HG02852 (cell line): ENCODE results near the gene NFKB2.
A peak's percentile ranks its signal among the peaks of the same experiment; 100 is the strongest.

Source experiments
- ATAC-seq: cut with Tn5 transposase; IDR thresholded peaks from one replicate; pipeline ENCODE4 v1.9.1; 2021; ENCODE audit warnings: mild to moderate bottlenecking, moderate library complexity; ENCODE audit not compliant: unreplicated experiment

The NFKB2 gene

DNA sequence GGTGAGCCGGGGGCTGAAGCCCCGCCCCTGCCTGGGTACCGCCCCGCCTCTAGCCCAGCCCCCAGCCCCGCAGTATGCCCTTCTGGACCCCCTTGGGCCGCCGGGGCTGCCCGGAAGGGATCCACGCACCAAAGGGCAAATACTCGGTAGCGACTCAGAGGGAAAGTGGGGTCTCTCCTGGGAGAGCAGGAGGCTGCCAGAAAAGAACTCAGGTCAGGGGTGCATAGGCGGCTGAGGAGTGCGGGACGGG lies 25.9 kb downstream of the NFKB2 start:
- peak; percentile 5 for ATAC-seq

DNA sequence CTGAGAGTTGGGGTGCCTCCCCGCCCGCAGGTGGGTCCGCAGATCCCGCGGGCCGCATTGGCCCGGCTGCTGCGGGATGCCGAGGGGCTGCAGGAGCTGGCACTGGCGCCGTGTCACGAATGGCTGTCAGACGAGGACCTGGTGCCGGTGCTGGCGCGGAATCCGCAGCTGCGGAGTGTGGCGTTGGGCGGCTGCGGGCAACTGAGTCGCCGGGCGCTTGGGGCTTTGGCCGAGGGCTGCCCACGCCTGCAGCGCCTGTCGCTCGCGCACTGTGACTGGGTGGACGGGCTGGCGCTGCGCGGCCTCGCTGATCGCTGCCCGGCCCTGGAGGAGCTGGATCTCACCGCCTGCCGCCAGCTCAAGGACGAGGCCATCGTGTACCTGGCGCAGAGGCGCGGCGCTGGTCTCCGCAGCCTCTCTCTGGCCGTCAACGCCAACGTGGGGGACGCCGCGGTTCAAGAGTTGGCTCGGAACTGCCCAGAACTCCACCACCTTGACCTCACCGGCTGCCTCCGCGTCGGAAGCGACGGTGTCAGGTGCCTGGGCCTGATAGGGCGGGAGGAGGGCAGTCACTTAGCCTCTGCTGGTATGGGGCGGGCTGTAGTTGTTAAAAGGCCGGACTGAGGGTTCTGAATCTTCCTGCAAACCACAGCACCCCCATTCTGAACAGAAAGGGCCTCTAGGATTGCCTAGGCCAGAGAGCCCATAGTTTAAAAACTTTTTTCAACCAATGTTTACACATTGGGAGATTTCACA lies 26.4 kb downstream of the NFKB2 start:
- no peak for ATAC-seq

DNA sequence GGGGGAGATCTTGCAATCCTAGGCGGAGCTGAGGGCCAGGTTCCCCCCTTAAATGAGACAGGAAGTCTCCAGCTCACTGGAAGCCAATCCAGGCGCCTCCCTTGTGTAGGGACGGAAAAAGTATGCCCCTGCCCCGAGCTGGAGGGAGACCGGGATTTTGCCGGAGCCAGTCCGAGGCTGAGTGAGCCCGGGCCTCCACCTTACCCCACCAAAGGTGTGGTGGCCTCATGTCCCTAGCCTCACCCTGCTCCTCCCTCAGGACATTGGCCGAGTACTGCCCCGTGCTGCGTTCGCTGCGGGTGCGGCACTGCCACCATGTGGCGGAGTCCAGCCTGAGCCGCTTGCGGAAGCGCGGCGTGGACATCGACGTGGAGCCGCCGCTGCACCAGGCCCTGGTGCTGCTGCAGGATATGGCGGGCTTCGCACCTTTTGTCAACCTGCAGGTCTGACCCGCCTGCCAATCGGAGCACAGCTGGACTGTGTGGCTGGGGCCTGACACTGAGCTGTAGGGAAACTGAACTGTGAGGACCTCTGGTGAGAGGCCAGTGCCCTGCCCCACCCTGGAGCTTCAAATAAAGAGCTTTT lies 27.1 kb downstream of the NFKB2 start:
- no peak for ATAC-seq

DNA sequence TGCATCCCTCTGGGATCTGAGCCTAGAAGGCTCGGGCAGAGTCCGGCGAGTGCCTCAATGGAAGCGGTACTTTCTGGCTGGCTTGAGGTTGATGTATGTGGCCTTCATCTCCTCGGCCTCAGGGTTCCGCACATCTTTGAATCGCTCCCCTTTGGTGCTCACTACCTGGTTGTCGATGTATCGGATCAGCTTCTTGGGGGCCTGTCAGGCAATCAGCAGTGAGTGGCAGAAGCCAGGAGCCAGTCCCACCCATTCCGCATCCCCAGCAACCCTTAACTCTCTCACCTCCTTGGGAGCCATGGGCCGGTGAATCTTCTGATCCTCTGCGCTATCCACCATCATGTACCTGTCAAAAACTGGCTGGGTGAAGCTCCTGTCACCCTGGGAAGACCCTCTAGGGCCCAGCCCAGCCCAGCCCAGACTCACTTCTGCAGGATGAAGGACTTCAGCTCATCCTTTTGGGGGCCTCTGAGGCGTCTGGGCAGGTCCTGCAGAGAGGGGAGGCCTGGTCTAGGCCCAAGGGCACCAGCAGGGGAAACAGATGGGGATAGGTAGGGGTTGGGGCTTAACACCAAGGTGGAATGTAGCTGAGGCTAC lies 28.0 kb downstream of the NFKB2 start:
- no peak for ATAC-seq

DNA sequence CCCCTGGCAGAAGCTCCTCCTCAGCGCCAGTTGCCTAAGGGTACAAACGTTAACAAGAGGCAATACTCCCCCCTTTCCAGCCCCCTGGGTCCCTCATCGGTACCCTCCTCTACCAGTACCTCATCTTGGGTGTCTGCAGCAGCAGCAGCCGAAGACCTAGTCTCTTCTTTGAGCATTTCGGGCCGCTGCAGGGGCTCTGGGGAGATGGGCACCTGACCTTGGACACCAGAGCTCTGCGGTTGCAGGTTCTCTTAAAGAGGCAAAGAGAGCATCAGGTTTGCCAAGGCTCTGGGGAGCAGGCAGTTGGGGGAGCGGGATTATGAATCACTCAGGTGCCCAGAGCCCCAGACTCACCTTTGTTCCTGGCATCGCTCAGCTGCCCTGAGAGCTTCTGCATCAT lies 28.6 kb downstream of the NFKB2 start:
- no peak for ATAC-seq

DNA sequence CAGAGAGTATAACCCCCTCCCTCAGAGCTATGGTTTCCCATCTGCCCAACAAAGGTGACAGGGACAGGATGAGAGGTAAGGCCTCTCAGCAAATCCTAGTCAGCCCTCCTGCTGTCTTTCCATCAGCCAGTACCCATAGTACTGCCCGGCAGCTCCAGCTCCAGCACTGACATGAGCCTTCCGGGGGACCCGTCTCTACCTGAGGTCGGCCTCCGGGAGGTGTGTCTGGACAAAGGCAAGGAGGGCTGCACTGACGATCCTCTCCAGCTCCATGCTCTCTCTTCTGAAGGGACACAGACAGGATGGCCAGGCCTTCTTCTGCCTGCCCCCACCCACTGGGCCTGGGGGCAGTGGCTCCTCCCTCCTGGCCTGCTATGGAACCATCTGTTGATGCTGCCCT lies 29.4 kb downstream of the NFKB2 start:
- ATAC-seq: no peak

DNA sequence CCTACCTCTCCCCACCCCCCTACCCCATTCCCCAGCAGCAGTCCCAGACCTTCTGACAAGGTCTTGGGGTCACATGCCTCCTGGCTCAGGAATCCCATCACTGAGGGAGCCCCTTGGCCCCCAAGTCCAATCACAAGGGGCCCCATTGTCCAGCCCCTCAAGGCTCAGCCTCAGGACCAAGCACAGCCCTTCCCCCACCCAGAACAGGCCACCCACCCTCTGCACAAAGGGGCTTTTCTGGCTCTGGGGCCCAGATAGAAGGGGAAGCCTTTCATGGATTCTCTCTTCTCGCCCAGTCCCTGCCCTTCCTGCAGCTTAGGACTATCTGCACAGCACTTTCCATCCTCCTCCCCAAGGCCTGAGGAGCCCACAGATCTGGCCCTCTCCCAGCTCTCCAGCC lies 29.9 kb downstream of the NFKB2 start:
- ATAC-seq: no peak

DNA sequence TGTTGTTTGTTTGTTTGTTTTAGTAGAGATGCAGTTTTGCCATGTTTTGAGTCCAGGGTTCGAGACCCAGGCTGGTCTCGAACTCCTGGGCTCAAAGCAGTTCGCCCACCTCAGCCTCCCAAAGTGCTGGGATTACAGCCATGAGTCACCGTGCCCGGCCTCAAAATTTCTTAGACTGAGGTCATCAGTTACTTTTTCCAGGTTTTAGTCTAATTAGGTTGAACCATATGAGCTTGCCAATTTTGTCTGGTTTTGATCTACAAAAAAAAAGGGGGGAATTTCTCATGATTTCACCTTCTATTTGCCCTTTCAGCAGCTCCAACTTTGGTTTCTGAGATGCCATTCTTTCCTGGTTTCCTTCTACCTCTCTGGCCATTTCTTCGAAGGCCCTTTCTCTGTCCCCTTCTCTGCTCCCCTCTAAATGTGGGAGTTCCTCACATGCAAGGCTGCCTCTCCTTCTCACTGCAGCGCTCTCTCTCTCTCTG lies 31.3 kb downstream of the NFKB2 start:
- no peak for ATAC-seq

DNA sequence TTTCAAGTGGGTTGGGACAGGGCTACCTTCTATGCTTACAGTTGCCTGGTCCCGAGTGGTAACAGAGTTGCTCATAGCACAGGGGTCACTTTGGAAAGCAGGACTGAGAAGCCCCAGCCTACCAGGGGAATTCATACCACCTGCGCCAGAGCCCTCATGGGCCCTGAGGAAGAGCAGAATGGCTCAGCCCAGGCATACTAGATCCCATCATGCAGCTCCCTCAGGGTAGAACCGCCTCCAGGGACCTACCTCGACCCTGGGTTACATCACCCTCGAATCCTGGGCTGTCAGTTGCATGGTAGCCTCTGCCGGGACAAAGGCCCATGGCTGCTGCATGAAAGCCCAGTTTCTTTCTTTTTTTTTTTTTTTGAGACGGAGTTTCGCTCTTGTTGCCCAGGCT lies 34.0 kb downstream of the NFKB2 start:
- no peak for ATAC-seq

DNA sequence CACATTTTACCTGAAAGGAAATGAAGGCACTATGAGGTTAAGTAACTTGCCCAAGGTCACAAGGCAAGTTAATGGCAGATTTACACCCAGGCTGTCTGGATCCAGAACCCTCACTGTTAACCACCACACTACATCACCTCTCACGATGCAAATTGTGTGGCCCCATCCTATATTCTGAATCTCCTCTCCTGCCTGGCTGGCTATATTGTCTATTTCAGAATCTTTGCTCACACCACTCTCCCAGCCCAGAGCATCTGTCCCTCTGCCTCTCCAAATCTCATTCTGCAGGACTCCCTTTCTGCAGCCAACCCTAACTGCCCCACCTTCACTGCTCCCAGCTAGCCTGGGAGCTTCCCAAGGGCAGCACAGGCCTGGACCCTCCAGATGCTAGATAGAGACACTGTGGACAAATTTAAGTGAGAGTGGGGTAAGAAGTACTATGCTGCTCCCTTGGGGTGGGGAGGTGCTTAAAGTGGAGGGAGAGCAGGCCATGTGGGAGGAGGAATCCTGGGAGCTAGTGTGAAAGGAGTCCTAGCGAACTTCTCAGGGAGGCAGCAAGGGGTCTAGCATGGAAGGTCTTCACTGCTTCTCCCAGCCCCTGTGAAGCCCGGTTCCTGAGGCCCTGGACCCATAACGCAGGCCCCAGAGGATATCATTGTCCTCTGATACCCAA lies 36.1 kb downstream of the NFKB2 start:
- no peak for ATAC-seq

DNA sequence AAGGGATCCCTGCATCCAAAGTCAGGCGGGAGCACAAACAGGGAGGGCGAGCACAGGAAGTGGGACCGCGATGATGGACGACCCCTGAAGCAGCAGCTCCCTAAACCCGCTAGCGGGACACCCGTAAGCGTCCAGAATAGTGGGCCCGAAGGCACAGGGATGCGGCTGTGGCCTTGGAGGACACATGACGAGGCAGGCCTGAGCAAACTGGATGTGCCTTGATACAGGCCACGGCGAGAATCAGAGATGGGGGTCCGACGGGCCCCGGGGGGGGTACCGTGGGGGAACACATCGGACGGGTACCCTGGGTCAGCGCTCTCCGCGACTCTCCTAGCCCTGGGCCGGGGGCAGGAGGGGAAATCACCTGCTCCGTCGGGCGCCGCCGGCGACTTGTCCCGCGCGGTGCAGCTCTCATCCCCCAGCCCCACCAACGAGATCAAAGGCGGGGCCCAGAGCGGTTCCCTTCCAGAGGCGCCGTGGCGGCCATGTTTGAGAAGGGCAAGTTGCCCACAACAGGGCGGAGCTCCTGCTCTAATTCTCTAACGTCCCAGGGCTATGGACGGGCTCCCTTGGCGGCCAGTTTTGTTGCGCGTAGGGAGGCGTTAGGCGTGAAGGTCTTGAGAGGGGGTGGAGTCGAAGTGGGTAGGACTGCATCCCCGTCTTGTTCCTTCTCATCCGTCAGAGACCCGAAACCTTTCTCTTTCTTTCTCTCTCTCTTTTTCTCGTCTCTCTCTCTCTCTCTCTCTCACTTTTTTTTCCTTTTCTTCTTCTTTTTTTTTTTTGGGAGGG lies 36.9 kb downstream of the NFKB2 start, which contains the start of gene CUEDC2:
CUEDC2 (minus strand) TSS at position 413 of the 789 bp plus-strand sequence. CDS start 7,386 bp downstream, outside the sequence.
- ATAC-seq: peak; percentile 90

DNA sequence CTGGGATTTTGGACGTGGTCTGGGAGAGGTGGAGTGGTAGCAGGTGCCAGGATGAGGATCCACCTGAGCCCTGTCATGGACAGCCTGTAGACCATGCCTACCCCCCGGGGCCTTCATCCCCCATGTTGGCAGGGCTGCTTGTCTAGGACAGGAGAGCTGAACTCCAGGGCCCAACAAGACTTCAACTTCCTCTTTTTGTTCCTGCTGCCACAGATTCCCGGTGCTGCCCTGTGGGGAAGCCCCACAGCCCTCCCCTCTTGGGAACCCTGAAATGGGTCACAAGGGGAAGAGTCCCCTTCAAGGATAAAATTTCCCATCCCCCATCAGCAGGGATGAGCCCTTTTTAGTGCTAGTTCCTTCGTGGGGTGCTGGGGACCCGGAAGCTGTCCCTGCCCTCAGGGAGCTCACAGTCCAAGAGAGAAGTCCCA lies 38.1 kb downstream of the NFKB2 start:
- no peak for ATAC-seq

DNA sequence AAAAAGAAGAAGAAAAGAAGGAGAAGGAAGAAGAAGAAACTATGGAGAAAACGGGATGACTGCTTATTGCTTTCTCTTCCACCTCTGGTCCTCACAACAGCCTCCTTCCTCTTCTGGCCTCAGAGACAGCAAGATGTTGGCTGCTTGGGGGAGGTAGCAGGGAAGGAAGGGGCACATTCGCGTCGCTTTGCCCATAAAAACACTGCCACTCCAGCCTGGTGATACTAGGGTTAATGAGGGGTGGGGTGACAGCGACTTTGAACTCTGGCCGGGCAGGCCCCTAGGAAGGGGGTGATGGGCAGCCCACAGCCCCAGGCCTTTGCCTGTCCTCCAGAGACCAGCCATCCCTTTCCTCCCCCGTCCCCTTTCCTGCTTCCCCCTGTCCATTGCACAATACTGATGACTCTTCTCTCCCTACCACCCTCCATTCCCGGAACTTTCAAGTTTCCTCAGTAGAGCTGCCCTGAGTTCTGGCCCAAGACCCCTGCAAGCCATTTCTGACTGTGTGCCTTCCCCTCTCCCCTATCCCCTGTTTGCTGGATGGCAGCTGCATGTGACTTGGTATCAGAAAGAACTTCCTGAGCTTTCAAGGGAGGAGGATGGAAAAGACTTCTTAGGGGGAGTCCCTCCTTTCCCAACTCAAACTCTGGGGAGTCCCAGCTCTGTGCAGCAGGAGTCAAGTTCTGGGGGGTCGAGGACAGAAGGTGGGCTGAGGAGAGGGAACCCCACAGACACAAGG lies 39.1 kb downstream of the NFKB2 start:
- ATAC-seq: no peak

DNA sequence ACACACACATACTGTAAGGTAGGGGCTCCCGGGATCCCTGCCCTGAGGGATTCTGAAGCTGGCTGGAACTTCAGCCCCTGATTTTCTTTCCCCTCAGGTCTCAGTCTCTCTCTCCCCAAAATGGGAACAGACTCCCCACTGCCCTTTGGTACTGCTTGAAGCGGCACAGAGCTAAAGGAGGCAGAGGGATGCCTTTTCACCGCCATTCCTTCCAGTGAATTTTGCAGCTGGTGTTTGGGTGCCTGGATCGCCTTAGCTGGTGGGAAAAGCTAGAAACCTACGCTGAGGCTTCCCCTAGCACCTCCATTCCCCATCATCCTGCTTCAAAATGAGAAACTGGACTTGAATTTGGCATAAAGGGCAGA lies 39.6 kb downstream of the NFKB2 start:
- ATAC-seq: no peak

DNA sequence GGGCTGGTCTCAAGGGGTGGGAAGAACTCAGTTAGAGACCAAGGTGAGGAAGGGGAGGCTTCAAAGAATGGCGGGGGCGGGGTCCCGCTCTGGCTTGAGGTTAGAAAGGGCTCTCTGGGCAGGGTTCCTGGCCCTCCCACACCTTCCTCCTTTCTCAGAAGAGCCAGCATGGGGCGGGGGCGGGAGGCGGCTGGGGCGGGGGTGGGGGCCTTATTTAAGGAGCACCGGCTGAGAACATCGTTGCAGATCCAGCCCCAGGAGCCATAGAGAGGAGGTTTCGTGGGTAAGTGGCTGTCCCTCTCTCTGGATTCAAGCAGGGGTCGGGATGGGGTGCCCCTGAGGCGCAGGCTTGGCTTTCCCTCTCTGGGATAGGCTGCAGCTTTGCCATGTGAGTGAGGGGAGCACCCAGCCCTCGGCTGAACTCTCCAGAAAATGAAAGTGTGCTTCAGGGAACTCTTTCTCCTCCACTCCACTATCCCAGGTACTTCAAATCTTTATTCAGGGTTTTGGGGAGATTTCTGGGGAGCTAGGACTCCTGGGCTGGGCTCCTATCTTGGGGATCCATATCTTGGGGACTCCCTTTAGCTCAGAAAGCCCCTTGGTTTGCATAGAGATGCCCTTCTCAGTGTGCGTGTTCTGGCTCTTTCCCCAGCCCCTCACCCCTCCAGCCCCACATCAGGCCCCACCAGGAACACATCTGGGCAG lies 40.2 kb downstream of the NFKB2 start:
- ATAC-seq: no peak

DNA sequence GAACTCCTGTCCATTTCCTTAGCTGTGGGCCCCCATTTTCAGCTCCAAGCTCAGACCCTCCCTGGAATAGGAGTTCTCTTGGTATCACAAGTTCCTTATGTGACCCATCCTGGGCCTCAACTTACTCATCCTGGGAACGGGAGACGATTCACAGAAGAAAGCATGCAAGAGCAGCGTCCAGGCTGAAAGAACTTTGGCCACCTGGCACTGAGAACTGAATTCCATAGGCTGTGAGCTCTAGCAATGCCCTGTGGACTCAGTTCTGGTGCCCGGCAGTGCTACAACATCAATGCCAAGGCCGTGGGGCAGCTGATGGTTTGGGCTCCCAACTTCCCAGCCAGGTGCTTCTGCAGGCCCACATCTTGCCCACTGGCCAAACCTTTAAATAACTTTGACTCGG lies 40.8 kb downstream of the NFKB2 start:
- no peak for ATAC-seq

DNA sequence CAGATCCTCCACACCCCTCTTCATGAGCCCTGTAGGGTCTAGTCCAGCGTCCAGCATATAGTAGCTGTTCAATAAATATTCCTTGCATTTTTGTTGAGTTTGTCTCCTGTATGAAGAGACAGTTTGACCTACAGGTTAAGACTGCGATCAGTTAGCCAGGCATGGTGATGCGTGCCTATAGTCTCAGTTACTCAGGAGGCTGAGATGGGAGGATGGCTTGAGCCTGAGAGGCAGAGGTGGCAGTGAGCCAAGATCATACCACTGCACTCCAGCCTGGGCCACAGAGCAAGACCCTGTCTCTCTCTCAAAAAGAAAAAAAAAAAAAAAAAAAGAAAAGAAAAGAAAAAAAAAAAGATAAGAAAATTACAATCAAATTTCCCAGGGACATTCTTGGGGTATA lies 42.0 kb downstream of the NFKB2 start:
- no peak for ATAC-seq

DNA sequence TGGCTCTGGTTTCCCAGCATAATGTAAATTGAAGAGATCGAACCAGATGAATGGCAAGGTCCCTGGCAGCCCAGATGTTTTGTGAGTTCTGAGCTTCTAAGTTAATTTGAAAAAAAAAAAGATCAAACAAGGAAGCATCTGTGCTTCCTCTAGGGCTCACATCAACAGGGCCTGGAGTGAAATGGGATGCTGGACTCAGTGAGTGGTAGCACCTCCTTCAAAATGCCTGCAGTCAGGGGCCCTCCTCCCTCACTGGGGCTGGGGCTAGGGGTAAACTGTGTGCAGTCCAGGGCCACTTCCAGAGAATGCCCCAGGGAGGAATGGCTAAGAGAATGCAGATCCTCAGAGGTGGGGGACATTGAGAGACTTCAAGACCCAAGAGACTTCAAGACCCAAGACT lies 42.9 kb downstream of the NFKB2 start:
- ATAC-seq: no peak

DNA sequence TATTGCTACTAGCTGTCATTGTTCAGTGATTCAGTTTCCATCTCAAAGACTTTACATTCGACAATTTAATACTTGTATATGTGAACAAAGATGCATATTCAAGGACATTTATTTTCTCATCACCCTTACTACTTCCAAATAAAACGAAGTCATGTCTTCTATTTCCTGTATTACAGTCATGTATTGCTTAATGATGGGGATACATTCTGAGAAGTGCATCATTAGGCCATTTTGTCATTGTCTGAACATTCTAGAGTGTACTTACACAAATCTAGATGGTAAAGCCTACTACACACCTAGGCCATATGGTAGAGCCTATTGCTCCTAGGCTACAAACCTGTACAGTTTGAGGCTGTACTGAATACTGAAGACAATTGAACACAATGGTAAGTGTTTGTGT lies 49.3 kb downstream of the NFKB2 start:
- no peak for ATAC-seq
